SHP77 (cell line): ENCODE measurements around the gene APBA2.

Source experiments
- DNase-seq, 2 experiments: peaks; one replicate each; lab custom pipeline; 2025; lab: John Stamatoyannopoulos, UW

APBA2 gene

GRCh38 chr15:28896951-28897350 lies 11.2 kb downstream of the APBA2 start:
- DNase-seq = no peak

- DNase-seq = no peak
Measured at GRCh38 chr15:28897861-28898585, 12.2 kb downstream of the APBA2 start.

- no peak for DNase-seq
Measured at GRCh38 chr15:28899061-28899738, 13.4 kb downstream of the APBA2 start.

- DNase-seq = no peak
Measured at GRCh38 chr15:28900041-28900891, 14.5 kb downstream of the APBA2 start.

- DNase-seq = no peak
Measured at GRCh38 chr15:28900892-28901586, 15.3 kb downstream of the APBA2 start.

GRCh38 chr15:28901587-28901980 lies 15.8 kb downstream of the APBA2 start:
- DNase-seq = no peak

GRCh38 chr15:28901987-28902745 lies 16.4 kb downstream of the APBA2 start:
- DNase-seq = no peak

- DNase-seq = no peak
Measured at GRCh38 chr15:28902856-28903255, 17.1 kb downstream of the APBA2 start.

GRCh38 chr15:28903555-28903954 lies 17.8 kb downstream of the APBA2 start:
- DNase-seq = no peak

GRCh38 chr15:28904003-28904402 lies 18.2 kb downstream of the APBA2 start:
- no peak for DNase-seq

- DNase-seq = no peak
Measured at GRCh38 chr15:28904541-28905315, 19.0 kb downstream of the APBA2 start.

- DNase-seq = no peak
Measured at GRCh38 chr15:28907338-28907960, 21.7 kb downstream of the APBA2 start.

GRCh38 chr15:28909958-28910500 lies 24.3 kb downstream of the APBA2 start:
- no peak for DNase-seq

- no peak for DNase-seq
Measured at GRCh38 chr15:28911310-28911931, 25.6 kb downstream of the APBA2 start.

GRCh38 chr15:28912422-28912821 lies 26.6 kb downstream of the APBA2 start:
- DNase-seq = no peak

- no peak for DNase-seq
Measured at GRCh38 chr15:28913171-28913765, 27.5 kb downstream of the APBA2 start.

GRCh38 chr15:28914046-28914445 lies 28.3 kb downstream of the APBA2 start:
- no peak for DNase-seq

GRCh38 chr15:28914483-28915023 lies 28.8 kb downstream of the APBA2 start:
- no peak for DNase-seq
